GM23338 (cell line): ENCODE data around the gene SUMF1. TPM values are rescaled to one million over a fixed set of nuclear protein-coding genes. Genes with fewer than 3 reads are reported as not detected.
A peak's percentile ranks its signal among the peaks of the same experiment; 100 is the strongest.

Experiments
- ATAC-seq: fragments of 200-7000 bp; cut with Tn5 transposase; 3 replicates; pipeline ENCODE4 v1.9.1; 2020
- DNase-seq: peaks from one replicate; pipeline ENCODE4 v3.0.0-alpha.2; 2015; ENCODE audit warnings: low spot score
- H2AFZ ChIP-seq: fragments of 200-600 bp; sonication (generic); 2 replicates; pipeline ENCODE4 v1.8.0; 2016; ENCODE audit warnings: antibody characterized with exemption, mild to moderate bottlenecking, moderate library complexity
- H3F3A ChIP-seq: fragments of 200-600 bp; sonication (generic); replicated peaks from 2 replicates; pipeline ENCODE4 v1.8.0; 2017; ENCODE audit warnings: antibody characterized with exemption, mixed run types, low read depth
- H3K27ac ChIP-seq: fragments of 200-600 bp; sonication (generic); 2 replicates; pipeline ENCODE4 v1.6.1; 2016; ENCODE audit warnings: low read depth
- H3K27me3 ChIP-seq: fragments of 200-600 bp; sonication (generic); 2 replicates; pipeline ENCODE4 v1.8.0; 2016; ENCODE audit warnings: mild to moderate bottlenecking, mixed run types, moderate library complexity; ENCODE audit not compliant: insufficient read depth
- H3K36me3 ChIP-seq: fragments of 200-600 bp; sonication (generic); 2 replicates; pipeline ENCODE4 v1.8.0; 2016; ENCODE audit warnings: mild to moderate bottlenecking; ENCODE audit not compliant: insufficient read depth
- H3K4me1 ChIP-seq: fragments of 200-600 bp; sonication (generic); 2 replicates; pipeline ENCODE4 v1.8.0; 2016; ENCODE audit warnings: mild to moderate bottlenecking, moderate library complexity; ENCODE audit not compliant: insufficient read depth
- H3K4me2 ChIP-seq: fragments of 200-600 bp; sonication (generic); 2 replicates; pipeline ENCODE4 v1.7.1; 2017; ENCODE audit warnings: mixed run types
- H3K4me3 ChIP-seq: fragments of 200-600 bp; sonication (generic); 2 replicates; pipeline ENCODE4 v1.6.1; 2016; ENCODE audit warnings: mixed run types
- H3K79me2 ChIP-seq: fragments of 200-600 bp; sonication (generic); replicated peaks from 2 replicates; pipeline ENCODE4 v1.8.0; 2017; ENCODE audit warnings: mild to moderate bottlenecking; ENCODE audit not compliant: insufficient read depth
- H3K9me2 ChIP-seq: fragments of 200-600 bp; sonication (generic); 2 replicates; pipeline ENCODE4 v1.8.0; 2017; ENCODE audit not compliant: insufficient read depth
- H4K20me1 ChIP-seq: fragments of 200-600 bp; sonication (generic); replicated peaks from 2 replicates; pipeline ENCODE4 v1.8.0; 2017; ENCODE audit warnings: mild to moderate bottlenecking; ENCODE audit not compliant: insufficient read depth
- H3K27ac Mint-ChIP-seq: 2 replicates; pipeline ENCODE4 v1.8.0; 2020; ENCODE audit warnings: inconsistent platforms, mild to moderate bottlenecking, moderate library complexity, mixed read lengths
- H3K27me3 Mint-ChIP-seq: 3 replicates; pipeline ENCODE4 v1.8.0; 2022; ENCODE audit warnings: low read depth, mild to moderate bottlenecking, moderate library complexity, mixed read lengths, inconsistent platforms; ENCODE audit not compliant: insufficient read depth, poor library complexity
- H3K36me3 Mint-ChIP-seq: 3 replicates; pipeline ENCODE4 v1.8.0; 2021; ENCODE audit warnings: low read depth, mild to moderate bottlenecking, inconsistent platforms, moderate library complexity, mixed read lengths
- H3K4me1 Mint-ChIP-seq: 3 replicates; pipeline ENCODE4 v1.8.0; 2020; ENCODE audit warnings: mild to moderate bottlenecking, inconsistent platforms, mixed read lengths
- H3K4me3 Mint-ChIP-seq: 3 replicates; pipeline ENCODE4 v1.8.0; 2021; ENCODE audit warnings: moderate library complexity, mild to moderate bottlenecking, inconsistent platforms, mixed read lengths
- H3K9me3 Mint-ChIP-seq: 3 replicates; pipeline ENCODE4 v1.8.0; 2020; ENCODE audit warnings: moderate library complexity, mild to moderate bottlenecking, inconsistent platforms, mixed read lengths
- CREB1 ChIP-seq: fragments of 250-450 bp; sonication (Bioruptor Pico); IDR thresholded peaks from 2 replicates; pipeline ENCODE4 v1.5.0; 2020; ENCODE audit warnings: low read depth, mild to moderate bottlenecking, moderate library complexity
- EZH2 ChIP-seq: fragments of 200-600 bp; sonication (generic); IDR thresholded peaks from one replicate; pipeline ENCODE4 v1.8.0; 2017; ENCODE audit warnings: antibody characterized with exemption, mild to moderate bottlenecking, low read depth; ENCODE audit not compliant: unreplicated experiment
- JUNB ChIP-seq: IDR thresholded peaks from one replicate; pipeline ENCODE4 v1.6.1; 2016; ENCODE audit warnings: antibody characterized with exemption; ENCODE audit not compliant: unreplicated experiment
- ZNF114 ChIP-seq: fragments of 250-450 bp; sonication (Bioruptor Pico); IDR thresholded peaks from 2 replicates; pipeline ENCODE4 v1.5.0; 2020; ENCODE audit warnings: mild to moderate bottlenecking, moderate library complexity
- ZNF331 ChIP-seq: fragments of 250-450 bp; sonication (Bioruptor Pico); IDR thresholded peaks from 2 replicates; pipeline ENCODE4 v1.5.0; 2020; ENCODE audit warnings: low read depth, mild to moderate bottlenecking, moderate library complexity
- polyA plus RNA-seq: library from polyadenylated mRNA; unstranded; fragments of >200 nt; fragmentation: Nextera tagmentation; extraction: Ambion mirVana; gene quantifications from 2 replicates; pipeline ENCODE4 v1.2.1, GENCODE V29; 2016
- total RNA-seq: library from RNA; depleted of rRNA; stranded (reverse); fragments of >200 nt; shearing (Covaris generic); gene quantifications from 2 replicates; pipeline ENCODE4 v1.2.3, GENCODE V29; 2014
- TF ChIP-seq, protein P1 (sequence below), 2 experiments: fragments of 200-600 bp in 1 of 2; sonication (generic) in 1 of 2; conservative IDR thresholded peaks; 2 replicates each; pipeline versions ENCODE4 v1.5.1 to v1.6.1; 2016 to 2017; ENCODE audit warnings: antibody characterized with exemption in 2 of 2, low read depth in 2 of 2, mild to moderate bottlenecking in 2 of 2, moderate library complexity in 1 of 2
- TF ChIP-seq, protein P2 (sequence below): IDR thresholded peaks from 2 replicates; pipeline ENCODE4 v1.6.1; 2016; ENCODE audit warnings: antibody characterized with exemption
- TF ChIP-seq, protein P3 (sequence below): IDR thresholded peaks from one replicate; pipeline ENCODE4 v1.6.1; 2018; ENCODE audit warnings: antibody characterized with exemption; ENCODE audit not compliant: unreplicated experiment
- TF ChIP-seq, protein P4 (sequence below): fragments of 250-450 bp; sonication (Bioruptor Pico); IDR thresholded peaks from 2 replicates; pipeline ENCODE4 v1.5.0; 2020; ENCODE audit warnings: mild to moderate bottlenecking, moderate library complexity

SUMF1 gene
- total and polyA plus RNA-seq, 2 experiments from 2014 or later, result 6.9 to 20.3 TPM

DNA sequence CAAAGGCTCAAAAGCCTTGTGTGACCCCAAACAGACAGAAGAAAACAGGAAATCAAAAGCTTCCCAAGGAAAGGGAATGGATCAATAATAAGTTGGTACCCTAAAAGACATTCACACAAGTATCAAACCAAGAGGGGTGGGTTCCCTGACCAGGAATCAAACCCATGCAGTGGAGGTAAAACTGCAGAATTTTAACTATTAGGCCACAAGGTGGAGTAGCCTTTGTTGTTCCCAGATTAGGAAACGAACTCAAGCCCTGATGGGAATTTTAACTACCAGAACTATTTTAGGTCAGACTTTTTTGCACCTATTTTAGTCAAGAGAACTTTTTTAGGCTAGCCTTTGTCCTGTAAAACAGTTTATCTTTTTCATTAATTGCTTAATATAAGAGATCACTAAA, 132.5 kb downstream of the SUMF1 start:
- ATAC-seq (peak; percentile 49), DNase-seq (peak; percentile 45)
- H3K79me2 ChIP-seq, result no peaks in the 10 kb centered on the region
- Mint-ChIP-seq H3K4me1 (peaks cover 35% of the 10 kb centered on the region), H3K9me3 (peaks cover 10% of the 10 kb centered on the region), H3K27ac (no peak overlapping the region), H3K36me3 (peaks cover 12% of the 10 kb centered on the region), H3K4me3 (no peak overlapping the region), H3K27me3 (peaks cover 3% of the 10 kb centered on the region)
- no peaks in the 10 kb centered on the region for H4K20me1 ChIP-seq
- H3K27ac ChIP-seq, result no peak overlapping the region
- no peaks in the 10 kb centered on the region for H3K27me3 ChIP-seq
- H3K4me3 ChIP-seq, result no peak overlapping the region
- H3K9me2 ChIP-seq, result no peaks in the 10 kb centered on the region
- H3K36me3 ChIP-seq, result no peaks in the 10 kb centered on the region; the same call in 1 of the 2 replicates
- no peaks in the 10 kb centered on the region for H3F3A ChIP-seq
- H3K4me2 ChIP-seq, result no peak overlapping the region
- TF ChIP-seq, protein P1, sequence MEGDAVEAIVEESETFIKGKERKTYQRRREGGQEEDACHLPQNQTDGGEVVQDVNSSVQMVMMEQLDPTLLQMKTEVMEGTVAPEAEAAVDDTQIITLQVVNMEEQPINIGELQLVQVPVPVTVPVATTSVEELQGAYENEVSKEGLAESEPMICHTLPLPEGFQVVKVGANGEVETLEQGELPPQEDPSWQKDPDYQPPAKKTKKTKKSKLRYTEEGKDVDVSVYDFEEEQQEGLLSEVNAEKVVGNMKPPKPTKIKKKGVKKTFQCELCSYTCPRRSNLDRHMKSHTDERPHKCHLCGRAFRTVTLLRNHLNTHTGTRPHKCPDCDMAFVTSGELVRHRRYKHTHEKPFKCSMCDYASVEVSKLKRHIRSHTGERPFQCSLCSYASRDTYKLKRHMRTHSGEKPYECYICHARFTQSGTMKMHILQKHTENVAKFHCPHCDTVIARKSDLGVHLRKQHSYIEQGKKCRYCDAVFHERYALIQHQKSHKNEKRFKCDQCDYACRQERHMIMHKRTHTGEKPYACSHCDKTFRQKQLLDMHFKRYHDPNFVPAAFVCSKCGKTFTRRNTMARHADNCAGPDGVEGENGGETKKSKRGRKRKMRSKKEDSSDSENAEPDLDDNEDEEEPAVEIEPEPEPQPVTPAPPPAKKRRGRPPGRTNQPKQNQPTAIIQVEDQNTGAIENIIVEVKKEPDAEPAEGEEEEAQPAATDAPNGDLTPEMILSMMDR (conservative IDR thresholded peaks at IDR 0.05; ENCODE audit: low read depth in 2 of 2), result peak; percentile 47 to 53
- TF ChIP-seq ZNF331 (CRISPR knock-in tag), result no peak
- no peak overlapping the region for H2AFZ ChIP-seq
- H3K4me1 ChIP-seq, result peaks cover 23% of the 10 kb centered on the region

DNA sequence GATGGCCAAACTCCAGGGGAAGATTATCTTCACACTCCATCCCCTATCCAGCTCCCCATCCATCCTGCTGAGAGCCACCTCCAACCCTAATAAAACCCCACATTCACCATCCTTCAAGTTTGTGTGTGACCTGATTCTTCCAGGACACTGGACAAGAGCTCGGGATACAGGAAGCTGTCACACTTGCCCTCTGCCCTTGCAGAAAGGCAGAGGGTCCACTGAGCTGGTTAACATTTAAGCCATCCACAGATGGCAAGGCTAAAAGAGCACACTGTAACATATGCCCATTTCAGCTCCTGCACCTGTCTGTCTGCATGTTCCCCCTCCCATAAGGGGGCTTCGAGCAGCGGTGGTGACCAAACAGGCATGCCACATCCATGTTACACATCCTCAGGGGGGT, 134.1 kb downstream of the SUMF1 start:
- Histone ChIP-seq H3K36me3 (no peaks in the 10 kb centered on the region; the same call in 1 of the 2 replicates), H3K4me3 (no peak overlapping the region), H4K20me1 (no peaks in the 10 kb centered on the region), H3K27me3 (no peaks in the 10 kb centered on the region), H3K4me2 (peak overlapping the region; percentile 30; the same call in 1 of the 2 replicates), H3K9me2 (no peaks in the 10 kb centered on the region), H3F3A (no peaks in the 10 kb centered on the region), H3K27ac (peak overlapping the region; percentile 79; the same call in 1 of the 2 replicates), H3K79me2 (no peaks in the 10 kb centered on the region), H3K4me1 (peaks cover 23% of the 10 kb centered on the region), H2AFZ (no peak overlapping the region)
- Mint-ChIP-seq H3K9me3 (peaks cover 25% of the 10 kb centered on the region), H3K36me3 (peaks cover 26% of the 10 kb centered on the region), H3K27ac (no peak overlapping the region), H3K27me3 (peaks cover 3% of the 10 kb centered on the region), H3K4me3 (no peak overlapping the region), H3K4me1 (peaks cover 35% of the 10 kb centered on the region)
- TF ChIP-seq, protein P2, sequence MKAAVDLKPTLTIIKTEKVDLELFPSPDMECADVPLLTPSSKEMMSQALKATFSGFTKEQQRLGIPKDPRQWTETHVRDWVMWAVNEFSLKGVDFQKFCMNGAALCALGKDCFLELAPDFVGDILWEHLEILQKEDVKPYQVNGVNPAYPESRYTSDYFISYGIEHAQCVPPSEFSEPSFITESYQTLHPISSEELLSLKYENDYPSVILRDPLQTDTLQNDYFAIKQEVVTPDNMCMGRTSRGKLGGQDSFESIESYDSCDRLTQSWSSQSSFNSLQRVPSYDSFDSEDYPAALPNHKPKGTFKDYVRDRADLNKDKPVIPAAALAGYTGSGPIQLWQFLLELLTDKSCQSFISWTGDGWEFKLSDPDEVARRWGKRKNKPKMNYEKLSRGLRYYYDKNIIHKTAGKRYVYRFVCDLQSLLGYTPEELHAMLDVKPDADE, result no peak
- TF ChIP-seq, protein P3, sequence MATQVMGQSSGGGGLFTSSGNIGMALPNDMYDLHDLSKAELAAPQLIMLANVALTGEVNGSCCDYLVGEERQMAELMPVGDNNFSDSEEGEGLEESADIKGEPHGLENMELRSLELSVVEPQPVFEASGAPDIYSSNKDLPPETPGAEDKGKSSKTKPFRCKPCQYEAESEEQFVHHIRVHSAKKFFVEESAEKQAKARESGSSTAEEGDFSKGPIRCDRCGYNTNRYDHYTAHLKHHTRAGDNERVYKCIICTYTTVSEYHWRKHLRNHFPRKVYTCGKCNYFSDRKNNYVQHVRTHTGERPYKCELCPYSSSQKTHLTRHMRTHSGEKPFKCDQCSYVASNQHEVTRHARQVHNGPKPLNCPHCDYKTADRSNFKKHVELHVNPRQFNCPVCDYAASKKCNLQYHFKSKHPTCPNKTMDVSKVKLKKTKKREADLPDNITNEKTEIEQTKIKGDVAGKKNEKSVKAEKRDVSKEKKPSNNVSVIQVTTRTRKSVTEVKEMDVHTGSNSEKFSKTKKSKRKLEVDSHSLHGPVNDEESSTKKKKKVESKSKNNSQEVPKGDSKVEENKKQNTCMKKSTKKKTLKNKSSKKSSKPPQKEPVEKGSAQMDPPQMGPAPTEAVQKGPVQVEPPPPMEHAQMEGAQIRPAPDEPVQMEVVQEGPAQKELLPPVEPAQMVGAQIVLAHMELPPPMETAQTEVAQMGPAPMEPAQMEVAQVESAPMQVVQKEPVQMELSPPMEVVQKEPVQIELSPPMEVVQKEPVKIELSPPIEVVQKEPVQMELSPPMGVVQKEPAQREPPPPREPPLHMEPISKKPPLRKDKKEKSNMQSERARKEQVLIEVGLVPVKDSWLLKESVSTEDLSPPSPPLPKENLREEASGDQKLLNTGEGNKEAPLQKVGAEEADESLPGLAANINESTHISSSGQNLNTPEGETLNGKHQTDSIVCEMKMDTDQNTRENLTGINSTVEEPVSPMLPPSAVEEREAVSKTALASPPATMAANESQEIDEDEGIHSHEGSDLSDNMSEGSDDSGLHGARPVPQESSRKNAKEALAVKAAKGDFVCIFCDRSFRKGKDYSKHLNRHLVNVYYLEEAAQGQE, result no peak
- TF ChIP-seq EZH2 (no peak), ZNF114 (CRISPR knock-in tag) (no peak), CREB1 (CRISPR knock-in tag) (no peak), ZNF331 (CRISPR knock-in tag) (no peak), JUNB (no peak)
- TF ChIP-seq, protein P4, sequence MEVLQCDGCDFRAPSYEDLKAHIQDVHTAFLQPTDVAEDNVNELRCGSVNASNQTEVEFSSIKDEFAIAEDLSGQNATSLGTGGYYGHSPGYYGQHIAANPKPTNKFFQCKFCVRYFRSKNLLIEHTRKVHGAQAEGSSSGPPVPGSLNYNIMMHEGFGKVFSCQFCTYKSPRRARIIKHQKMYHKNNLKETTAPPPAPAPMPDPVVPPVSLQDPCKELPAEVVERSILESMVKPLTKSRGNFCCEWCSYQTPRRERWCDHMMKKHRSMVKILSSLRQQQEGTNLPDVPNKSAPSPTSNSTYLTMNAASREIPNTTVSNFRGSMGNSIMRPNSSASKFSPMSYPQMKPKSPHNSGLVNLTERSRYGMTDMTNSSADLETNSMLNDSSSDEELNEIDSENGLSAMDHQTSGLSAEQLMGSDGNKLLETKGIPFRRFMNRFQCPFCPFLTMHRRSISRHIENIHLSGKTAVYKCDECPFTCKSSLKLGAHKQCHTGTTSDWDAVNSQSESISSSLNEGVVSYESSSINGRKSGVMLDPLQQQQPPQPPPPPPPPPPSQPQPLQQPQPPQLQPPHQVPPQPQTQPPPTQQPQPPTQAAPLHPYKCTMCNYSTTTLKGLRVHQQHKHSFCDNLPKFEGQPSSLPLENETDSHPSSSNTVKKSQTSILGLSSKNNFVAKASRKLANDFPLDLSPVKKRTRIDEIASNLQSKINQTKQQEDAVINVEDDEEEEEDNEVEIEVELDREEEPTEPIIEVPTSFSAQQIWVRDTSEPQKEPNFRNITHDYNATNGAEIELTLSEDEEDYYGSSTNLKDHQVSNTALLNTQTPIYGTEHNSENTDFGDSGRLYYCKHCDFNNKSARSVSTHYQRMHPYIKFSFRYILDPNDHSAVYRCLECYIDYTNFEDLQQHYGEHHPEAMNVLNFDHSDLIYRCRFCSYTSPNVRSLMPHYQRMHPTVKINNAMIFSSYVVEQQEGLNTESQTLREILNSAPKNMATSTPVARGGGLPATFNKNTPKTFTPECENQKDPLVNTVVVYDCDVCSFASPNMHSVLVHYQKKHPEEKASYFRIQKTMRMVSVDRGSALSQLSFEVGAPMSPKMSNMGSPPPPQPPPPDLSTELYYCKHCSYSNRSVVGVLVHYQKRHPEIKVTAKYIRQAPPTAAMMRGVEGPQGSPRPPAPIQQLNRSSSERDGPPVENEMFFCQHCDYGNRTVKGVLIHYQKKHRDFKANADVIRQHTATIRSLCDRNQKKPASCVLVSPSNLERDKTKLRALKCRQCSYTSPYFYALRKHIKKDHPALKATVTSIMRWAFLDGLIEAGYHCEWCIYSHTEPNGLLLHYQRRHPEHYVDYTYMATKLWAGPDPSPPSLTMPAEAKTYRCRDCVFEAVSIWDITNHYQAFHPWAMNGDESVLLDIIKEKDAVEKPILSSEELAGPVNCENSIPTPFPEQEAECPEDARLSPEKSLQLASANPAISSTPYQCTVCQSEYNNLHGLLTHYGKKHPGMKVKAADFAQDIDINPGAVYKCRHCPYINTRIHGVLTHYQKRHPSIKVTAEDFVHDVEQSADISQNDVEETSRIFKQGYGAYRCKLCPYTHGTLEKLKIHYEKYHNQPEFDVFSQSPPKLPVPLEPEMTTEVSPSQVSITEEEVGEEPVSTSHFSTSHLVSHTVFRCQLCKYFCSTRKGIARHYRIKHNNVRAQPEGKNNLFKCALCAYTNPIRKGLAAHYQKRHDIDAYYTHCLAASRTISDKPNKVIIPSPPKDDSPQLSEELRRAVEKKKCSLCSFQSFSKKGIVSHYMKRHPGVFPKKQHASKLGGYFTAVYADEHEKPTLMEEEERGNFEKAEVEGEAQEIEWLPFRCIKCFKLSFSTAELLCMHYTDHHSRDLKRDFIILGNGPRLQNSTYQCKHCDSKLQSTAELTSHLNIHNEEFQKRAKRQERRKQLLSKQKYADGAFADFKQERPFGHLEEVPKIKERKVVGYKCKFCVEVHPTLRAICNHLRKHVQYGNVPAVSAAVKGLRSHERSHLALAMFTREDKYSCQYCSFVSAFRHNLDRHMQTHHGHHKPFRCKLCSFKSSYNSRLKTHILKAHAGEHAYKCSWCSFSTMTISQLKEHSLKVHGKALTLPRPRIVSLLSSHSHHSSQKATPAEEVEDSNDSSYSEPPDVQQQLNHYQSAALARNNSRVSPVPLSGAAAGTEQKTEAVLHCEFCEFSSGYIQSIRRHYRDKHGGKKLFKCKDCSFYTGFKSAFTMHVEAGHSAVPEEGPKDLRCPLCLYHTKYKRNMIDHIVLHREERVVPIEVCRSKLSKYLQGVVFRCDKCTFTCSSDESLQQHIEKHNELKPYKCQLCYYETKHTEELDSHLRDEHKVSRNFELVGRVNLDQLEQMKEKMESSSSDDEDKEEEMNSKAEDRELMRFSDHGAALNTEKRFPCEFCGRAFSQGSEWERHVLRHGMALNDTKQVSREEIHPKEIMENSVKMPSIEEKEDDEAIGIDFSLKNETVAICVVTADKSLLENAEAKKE (CRISPR knock-in tag), result no peak
- DNase-seq, result no peak
- no peak for ATAC-seq
